Loucy (cell line): ENCODE results near the gene TMEM52.
"Not testable (repeated sequence)": the region's sequence is repeated elsewhere in the genome, so short reads cannot be mapped to it uniquely, and the experiment has no call there.

Source experiments
- H2AFZ ChIP-seq: fragments of 200-600 bp; sonication (generic); 2 replicates; pipeline ENCODE4 v1.6.0; 2016; ENCODE audit warnings: antibody characterized with exemption, mild to moderate bottlenecking, low read length, moderate library complexity
- H3F3A ChIP-seq: fragments of 200-600 bp; 2 replicates; pipeline ENCODE4 v1.6.0; 2016; ENCODE audit warnings: antibody characterized with exemption, low read depth, mild to moderate bottlenecking
- H3K27me3 ChIP-seq: fragments of 200-600 bp; sonication (generic); 2 replicates; pipeline ENCODE4 v1.6.1; 2014; ENCODE audit warnings: low read length, mild to moderate bottlenecking; ENCODE audit not compliant: insufficient read depth, poor library complexity, severe bottlenecking
- H3K36me3 ChIP-seq: fragments of 200-600 bp; sonication (generic); 2 replicates; pipeline ENCODE4 v1.6.1; 2016; ENCODE audit warnings: low read length; ENCODE audit not compliant: insufficient read depth
- H3K4me1 ChIP-seq: fragments of 200-600 bp; sonication (generic); 2 replicates; pipeline ENCODE4 v1.5.1; 2014; ENCODE audit warnings: low read length, mild to moderate bottlenecking; ENCODE audit not compliant: insufficient read depth, poor library complexity, severe bottlenecking
- H3K4me2 ChIP-seq: fragments of 200-600 bp; sonication (generic); 2 replicates; pipeline ENCODE4 v1.6.0; 2014; ENCODE audit warnings: antibody characterized with exemption, low read length, low read depth, mild to moderate bottlenecking; ENCODE audit not compliant: poor library complexity, severe bottlenecking
- H3K4me3 ChIP-seq: fragments of 200-600 bp; sonication (generic); 2 replicates; pipeline ENCODE4 v1.5.1; 2014; ENCODE audit warnings: low read length, mild to moderate bottlenecking, mixed read lengths; ENCODE audit not compliant: poor library complexity, severe bottlenecking
- H3K79me2 ChIP-seq: fragments of 200-600 bp; sonication (generic); 2 replicates; pipeline ENCODE4 v1.6.1; 2014; ENCODE audit warnings: low read length; ENCODE audit not compliant: insufficient read depth
- H3K9ac ChIP-seq: fragments of 200-600 bp; sonication (generic); 2 replicates; pipeline ENCODE4 v1.6.0; 2014; ENCODE audit warnings: mild to moderate bottlenecking, low read depth, low read length, moderate library complexity; ENCODE audit not compliant: poor library complexity, severe bottlenecking
- H3K9me2 ChIP-seq: fragments of 200-600 bp; sonication (generic); replicated peaks from 2 replicates; pipeline ENCODE4 v1.6.1; 2016; ENCODE audit warnings: low read depth, low read length, mixed read lengths
- H3K9me3 ChIP-seq: fragments of 200-600 bp; sonication (generic); 2 replicates; pipeline ENCODE4 v1.6.1; 2014; ENCODE audit warnings: mild to moderate bottlenecking, antibody characterized with exemption, low read length, low read depth; ENCODE audit not compliant: insufficient read depth
- H4K20me1 ChIP-seq: fragments of 200-600 bp; sonication (generic); 2 replicates; pipeline ENCODE4 v1.6.0; 2014; ENCODE audit warnings: antibody characterized with exemption, low read length, mild to moderate bottlenecking; ENCODE audit not compliant: insufficient read depth, poor library complexity, severe bottlenecking
- EZH2phosphoT487 ChIP-seq: fragments of 200-600 bp; IDR thresholded peaks from 2 replicates; pipeline ENCODE4 v1.6.1; 2018; ENCODE audit warnings: antibody characterized with exemption, mild to moderate bottlenecking, moderate library complexity, borderline replicate concordance
- TF ChIP-seq, protein P1 (sequence below): fragments of 200-600 bp; sonication (generic); conservative IDR thresholded peaks from 2 replicates; pipeline ENCODE4 v1.5.1; 2014; ENCODE audit warnings: mild to moderate bottlenecking, antibody characterized with exemption, low read length

Gene TMEM52

DNA sequence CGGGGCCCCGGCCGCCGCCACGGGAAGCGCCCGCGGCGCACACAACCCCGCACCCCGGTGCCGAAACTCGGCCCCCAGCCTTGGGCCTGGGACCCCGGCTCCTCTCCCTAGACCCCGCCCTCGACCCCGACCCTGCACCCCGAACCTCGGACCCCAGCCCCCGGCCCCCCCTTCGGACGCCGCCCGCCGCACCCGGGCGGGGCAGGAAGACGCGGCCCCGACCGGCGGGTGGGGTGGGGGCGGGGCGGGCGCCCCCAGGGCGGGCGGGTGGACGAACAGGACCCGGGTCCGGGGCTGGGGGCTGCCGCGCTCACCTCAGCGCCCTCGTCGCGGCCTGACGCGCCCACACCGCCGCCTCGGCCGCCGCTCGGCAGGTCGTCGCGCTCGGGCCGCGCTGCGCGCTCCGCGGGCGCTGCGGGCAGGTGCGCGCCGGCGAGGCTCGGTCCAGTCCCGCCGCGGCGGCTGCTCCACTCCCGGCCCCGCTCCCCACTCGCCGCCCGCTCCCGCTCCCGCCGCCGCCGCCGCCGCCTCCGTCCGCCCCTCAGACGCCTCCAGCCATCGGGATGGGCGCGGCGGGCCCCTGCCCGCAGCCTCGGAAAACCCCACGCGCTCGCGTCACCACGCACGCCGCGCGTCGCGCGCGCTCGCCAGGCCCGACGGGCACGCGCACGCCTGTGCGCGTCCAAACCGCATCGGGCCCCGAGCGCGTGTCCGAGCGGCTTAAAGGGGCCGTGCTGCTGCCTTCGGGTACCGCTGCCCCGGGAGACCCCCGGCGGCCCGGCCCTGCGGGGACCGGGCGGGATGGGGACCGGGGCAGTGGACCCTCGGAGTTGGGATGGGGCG lies 28.4 kb downstream of the TMEM52 start, which contains the start of gene GNB1:
Gene GNB1 (minus strand): TSS at position 582 of the 843 bp plus-strand sequence. CDS start 65,634 bp downstream, outside the sequence.
- Histone ChIP-seq H3K9me2 (no peaks in the 10 kb centered on the region), H3K4me3 (peak within 1 kb of the TSS; percentile 90), H3K4me2 (peak within 1 kb of the TSS; percentile 96), H3K4me1 (peaks cover 59% of the 10 kb centered on the region), H3K79me2 (peaks cover 67% of the 10 kb centered on the region), H4K20me1 (peaks cover 42% of the 10 kb centered on the region), H3K9ac (peak within 1 kb of the TSS; percentile 97), H3F3A (no peaks in the 10 kb centered on the region), H3K9me3 (no peaks in the 10 kb centered on the region), H2AFZ (peak within 1 kb of the TSS; percentile 91), H3K27me3 (peaks cover 7% of the 10 kb centered on the region), H3K36me3 (no peaks in the 10 kb centered on the region)
- no peak for TF ChIP-seq EZH2phosphoT487
- TF ChIP-seq, protein P1, sequence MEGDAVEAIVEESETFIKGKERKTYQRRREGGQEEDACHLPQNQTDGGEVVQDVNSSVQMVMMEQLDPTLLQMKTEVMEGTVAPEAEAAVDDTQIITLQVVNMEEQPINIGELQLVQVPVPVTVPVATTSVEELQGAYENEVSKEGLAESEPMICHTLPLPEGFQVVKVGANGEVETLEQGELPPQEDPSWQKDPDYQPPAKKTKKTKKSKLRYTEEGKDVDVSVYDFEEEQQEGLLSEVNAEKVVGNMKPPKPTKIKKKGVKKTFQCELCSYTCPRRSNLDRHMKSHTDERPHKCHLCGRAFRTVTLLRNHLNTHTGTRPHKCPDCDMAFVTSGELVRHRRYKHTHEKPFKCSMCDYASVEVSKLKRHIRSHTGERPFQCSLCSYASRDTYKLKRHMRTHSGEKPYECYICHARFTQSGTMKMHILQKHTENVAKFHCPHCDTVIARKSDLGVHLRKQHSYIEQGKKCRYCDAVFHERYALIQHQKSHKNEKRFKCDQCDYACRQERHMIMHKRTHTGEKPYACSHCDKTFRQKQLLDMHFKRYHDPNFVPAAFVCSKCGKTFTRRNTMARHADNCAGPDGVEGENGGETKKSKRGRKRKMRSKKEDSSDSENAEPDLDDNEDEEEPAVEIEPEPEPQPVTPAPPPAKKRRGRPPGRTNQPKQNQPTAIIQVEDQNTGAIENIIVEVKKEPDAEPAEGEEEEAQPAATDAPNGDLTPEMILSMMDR, result no peak

DNA sequence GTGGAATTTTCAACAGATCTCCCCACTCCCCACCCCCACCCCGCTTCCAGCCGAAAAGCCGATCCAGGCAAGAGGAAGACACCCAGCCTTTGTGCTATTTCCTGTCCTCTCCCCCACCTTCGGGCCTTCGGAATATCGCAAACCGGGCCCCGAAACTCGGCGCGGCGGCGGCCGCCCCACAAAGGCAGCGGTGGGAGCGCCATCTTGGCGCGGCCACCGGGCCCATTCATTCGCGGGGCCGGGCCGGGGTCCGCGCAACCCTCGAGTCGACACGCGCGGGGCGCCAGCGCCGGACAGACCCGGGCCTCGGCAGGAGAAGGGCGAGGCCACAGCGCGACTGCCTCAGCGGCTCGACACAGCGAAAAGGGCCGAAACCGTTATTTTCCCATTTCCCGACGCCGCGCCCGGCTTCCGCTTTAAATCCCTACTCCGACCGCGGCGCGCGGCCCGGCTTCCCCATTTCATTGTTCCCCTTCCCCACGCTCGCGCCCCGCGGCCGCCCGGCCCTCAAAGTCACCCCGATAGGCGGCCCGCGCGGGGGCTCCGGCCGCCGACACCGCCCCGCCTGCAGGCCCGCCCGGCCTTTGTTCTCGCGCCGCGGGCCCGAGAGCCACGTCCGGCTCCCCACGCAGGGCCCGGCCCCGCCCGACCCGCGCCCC lies 29.1 kb downstream of the TMEM52 start:
- Histone ChIP-seq H4K20me1 (peaks cover 49% of the 10 kb centered on the region), H3K36me3 (no peaks in the 10 kb centered on the region), H3K27me3 (peaks cover 7% of the 10 kb centered on the region), H3F3A (no peaks in the 10 kb centered on the region), H3K9ac (peak overlapping the region; percentile 97), H2AFZ (0 out of 2 replicates have a peak overlapping the region, but pooled peaks have one; percentile 2), H3K4me3 (peak overlapping the region; percentile 90), H3K4me2 (peak overlapping the region; percentile 96), H3K9me3 (no peaks in the 10 kb centered on the region), H3K79me2 (peaks cover 75% of the 10 kb centered on the region), H3K9me2 (no peaks in the 10 kb centered on the region), H3K4me1 (peaks cover 51% of the 10 kb centered on the region)
- TF ChIP-seq EZH2phosphoT487, result no peak
- TF ChIP-seq, protein P1, result no peak

DNA sequence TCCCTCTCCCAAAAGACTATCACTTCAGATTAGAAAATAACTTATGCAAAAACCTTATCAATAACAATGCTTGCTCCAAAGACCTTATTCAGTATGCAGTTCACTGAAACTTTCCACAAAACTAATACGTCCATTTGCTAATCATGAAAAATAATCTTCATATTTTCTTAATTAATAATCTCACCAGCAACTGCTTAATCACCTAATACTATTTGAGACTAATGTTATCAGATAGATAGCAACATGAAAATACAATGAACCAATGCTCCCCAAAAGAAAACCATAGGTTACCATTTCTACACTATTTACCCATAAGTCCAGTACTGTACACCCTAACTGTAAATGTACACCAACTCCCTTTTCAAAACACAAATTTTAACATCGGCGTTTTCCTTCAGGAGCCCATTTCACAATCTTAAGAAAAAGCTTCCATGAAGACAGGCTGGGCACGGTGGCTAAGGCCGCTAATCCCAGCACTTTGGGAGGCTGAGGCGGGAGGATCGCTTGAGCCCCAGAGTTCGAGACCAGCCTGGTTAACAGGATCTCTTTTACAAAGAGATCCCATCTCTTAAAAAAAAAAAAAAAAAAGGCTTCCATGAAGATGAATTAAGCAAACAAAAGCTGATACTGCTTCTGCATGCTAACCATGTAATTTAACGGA lies 29.9 kb downstream of the TMEM52 start:
- Histone ChIP-seq H3K79me2 (peaks cover 83% of the 10 kb centered on the region), H4K20me1 (peaks cover 56% of the 10 kb centered on the region), H3K36me3 (no peaks in the 10 kb centered on the region), H3K4me1 (peaks cover 47% of the 10 kb centered on the region), H3K4me2 (peak overlapping the region; percentile 96), H3K9ac (peak overlapping the region; percentile 97), H3K9me3 (no peaks in the 10 kb centered on the region), H3K27me3 (peaks cover 7% of the 10 kb centered on the region), H2AFZ (no peak overlapping the region), H3F3A (no peaks in the 10 kb centered on the region), H3K4me3 (peak overlapping the region; percentile 90), H3K9me2 (no peaks in the 10 kb centered on the region)
- no peak for TF ChIP-seq EZH2phosphoT487

DNA sequence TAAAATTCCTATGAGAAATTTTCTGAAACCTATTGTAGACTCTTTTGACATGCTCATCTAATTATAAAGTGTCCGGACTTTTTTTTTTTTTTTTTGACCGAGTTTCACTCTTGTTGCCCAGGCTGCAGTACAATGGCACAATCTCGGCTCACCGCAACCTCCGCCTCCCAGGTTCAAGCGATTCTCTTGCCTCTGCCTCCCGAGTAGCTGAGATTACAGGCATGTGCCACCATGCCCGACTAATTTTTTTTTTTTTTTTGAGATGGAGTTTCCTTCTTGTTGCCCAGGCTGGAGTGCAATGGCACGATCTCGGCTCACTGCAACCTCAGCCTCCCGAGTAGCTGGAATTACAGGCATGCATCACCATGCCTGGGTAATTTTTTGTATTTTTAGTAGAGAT lies 35.2 kb downstream of the TMEM52 start:
- H3K4me1 ChIP-seq, result peaks cover 31% of the 10 kb centered on the region
- H3K4me3 ChIP-seq, H3F3A ChIP-seq, H2AFZ ChIP-seq, H3K36me3 ChIP-seq, H3K9me3 ChIP-seq, H3K9ac ChIP-seq, H3K27me3 ChIP-seq, H3K9me2 ChIP-seq: not testable (repeated sequence)
- peaks cover 93% of the 10 kb centered on the region for H4K20me1 ChIP-seq
- peaks cover 100% of the 10 kb centered on the region for H3K79me2 ChIP-seq
- H3K4me2 ChIP-seq, result peak overlapping the region; percentile 45
